Right lobe of liver (tissue), 6 donors: ENCODE results near the gene LRRC31. TPM values are rescaled to one million over a fixed set of nuclear protein-coding genes. Genes with fewer than 3 reads are reported as not detected.

Experiments
- ATAC-seq, 4 donors: fragments of 200-7000 bp; cut with Tn5 transposase; one replicate each; pipeline ENCODE4 v1.9.1; 2020; ENCODE audit warnings: mild to moderate bottlenecking in 4 of 4, moderate library complexity in 4 of 4
- DNase-seq, 3 donors: peaks; one replicate each; pipeline ENCODE4 v3.0.0-alpha.2; 2020
- H3K27ac ChIP-seq, 3 donors: fragments of 200-600 bp; one replicate each; pipeline ENCODE4 v1.8.0; 2022
- H3K27me3 ChIP-seq, 2 donors: fragments of 200-600 bp; one replicate each; pipeline ENCODE4 v1.8.0; 2022
- H3K36me3 ChIP-seq, 4 donors: fragments of 200-600 bp; sonication (generic) in 1 of 4; one replicate each; pipeline versions ENCODE4 v1.5.1 to v1.8.0; 2017 to 2022; ENCODE audit warnings: control low read depth in 1 of 4
- H3K4me1 ChIP-seq, 4 donors: fragments of 200-600 bp; sonication (generic) in 1 of 4; one replicate each; pipeline versions ENCODE4 v1.5.1 to v1.8.0; 2017 to 2022; ENCODE audit warnings: control low read depth in 1 of 4
- H3K4me3 ChIP-seq, 3 donors: fragments of 200-600 bp; one replicate each; pipeline ENCODE4 v1.8.0; 2022
- H3K9me3 ChIP-seq, 4 donors: fragments of 200-600 bp; sonication (generic) in 1 of 4; one replicate each; pipeline versions ENCODE4 v1.5.1 to v1.8.0; 2017 to 2022; ENCODE audit warnings: control low read depth in 1 of 4
- CTCF ChIP-seq, 4 donors: fragments of 200-600 bp in 3 of 4; fragments of 450-650 bp in 1 of 4; IDR thresholded peaks; one replicate each; pipeline versions ENCODE4 v1.5.1 to v1.8.0; 2016 to 2022; ENCODE audit warnings: antibody characterized with exemption in 4 of 4, mild to moderate bottlenecking in 2 of 4
- POLR2A ChIP-seq: fragments of 450-650 bp; IDR thresholded peaks from one replicate; pipeline ENCODE4 v1.6.1; 2017; ENCODE audit warnings: antibody characterized with exemption, mild to moderate bottlenecking
- WGBS: methylation state at CpG from one replicate; pipeline ENCODE4 v1.1.6; 2018; ENCODE audit warnings: low coverage, low lambda C conversion rate; ENCODE audit not compliant: insufficient coverage; ENCODE audit errors: missing lambda C conversion rate; 5-methylcytosine and 5-hydroxymethylcytosine counted together
- intact Hi-C, 2 donors: fragments of 100-400 bp; cut with DNase I; formaldehyde crosslinking; loops; one replicate each; pipeline versions ENCODE4 v1.11.2 to v1.14.1; 2022
- total RNA-seq, 6 experiments: library from RNA; depleted of rRNA in 2 of 6; stranded (reverse); fragments of >200 nt in 2 of 6; fragmentation: NEBNext Ultra II Directional in 3 of 6; extraction: Animal tissue kit (Norgen Biotek cat#: 25700) in 3 of 6; gene quantifications; one replicate each; pipeline versions ENCODE4 v1.1.0 to v1.2.4, GENCODE V29; 2016 to 2023
- donor health status: DM: no; HTN: yes; CAD: no.
- donor health status: DM: no; HTN: no; CAD: no.
- donor health status: DM: no; HTN: no; CAD: no.
- donor health status: DM: no; HTN: yes; CAD: no.
- donor health status: DM: no; HTN: yes; CAD: no.

LRRC31 gene
- total RNA-seq, 6 experiments from 2014 or later: 0.78 to 5.0 (median 2.2) TPM

- H3K4me3 ChIP-seq: no peak overlapping the region
- peak in 2 of 3 donors; percentile 34 to 76 for DNase-seq
- no peaks in the 10 kb centered on the region for H3K36me3 ChIP-seq
- no peaks in the 10 kb centered on the region for H3K4me1 ChIP-seq
- no peak overlapping the region for H3K27ac ChIP-seq
- intact Hi-C loops: no loop called here
- H3K9me3 ChIP-seq: no peaks in the 10 kb centered on the region
- ATAC-seq: peak; percentile 98 to 100 (median 100)
- WGBS: under 1% methylated on average over 6 of the region's 6 CpGs
- H3K27me3 ChIP-seq: no peaks in the 10 kb centered on the region
- TF ChIP-seq POLR2A (no peak), CTCF (IDR thresholded peaks at IDR 0.05) (peak; percentile 96 to 98 (median 96))
Measured at GRCh38 chr3:169863458-169863899, 6.3 kb downstream of the LRRC31 start.

- intact Hi-C loops: no loop called here
- WGBS: 90% methylated on average over 4 of the region's 5 CpGs
Measured at GRCh38 chr3:169861871-169862270, 7.9 kb downstream of the LRRC31 start.

GRCh38 chr3:169857811-169858210 is 11.9 kb downstream of the LRRC31 start:
- intact Hi-C loops: no loop called here
- no peak for TF ChIP-seq CTCF (IDR thresholded peaks at IDR 0.05)
- TF ChIP-seq POLR2A: no peak
- ATAC-seq (no peak), DNase-seq (no peak)
- Histone ChIP-seq H3K4me3 (no peak overlapping the region), H3K27me3 (no peaks in the 10 kb centered on the region), H3K4me1 (no peaks in the 10 kb centered on the region), H3K27ac (no peak overlapping the region), H3K36me3 (no peaks in the 10 kb centered on the region), H3K9me3 (no peaks in the 10 kb centered on the region)
- WGBS: 82% methylated on average over 2 of the region's 2 CpGs

More at GRCh38 chr3:169861871-169862270, 7.9 kb downstream of the LRRC31 start:
- ATAC-seq (no peak), DNase-seq (no peak)
- Histone ChIP-seq H3K9me3 (no peaks in the 10 kb centered on the region), H3K27me3 (no peaks in the 10 kb centered on the region), H3K36me3 (no peaks in the 10 kb centered on the region), H3K27ac (no peak overlapping the region), H3K4me1 (no peaks in the 10 kb centered on the region), H3K4me3 (no peak overlapping the region)
- TF ChIP-seq POLR2A (no peak), CTCF (IDR thresholded peaks at IDR 0.05) (no peak)

- no peaks in the 10 kb centered on the region for H3K9me3 ChIP-seq
- H3K4me1 ChIP-seq: no peaks in the 10 kb centered on the region
- ATAC-seq (no peak), DNase-seq (no peak)
- H3K36me3 ChIP-seq: no peaks in the 10 kb centered on the region
- 77% methylated on average over 3 of the region's 3 CpGs for WGBS
- no peak overlapping the region for H3K4me3 ChIP-seq
- no peaks in the 10 kb centered on the region for H3K27me3 ChIP-seq
- no peak for TF ChIP-seq CTCF (IDR thresholded peaks at IDR 0.05)
- no peak for TF ChIP-seq POLR2A
- intact Hi-C loops: no loop called here
- H3K27ac ChIP-seq: no peak overlapping the region
Measured at GRCh38 chr3:169855514-169855913, 14.2 kb downstream of the LRRC31 start.

GRCh38 chr3:169850618-169851017 is 19.1 kb downstream of the LRRC31 start:
- Histone ChIP-seq H3K4me3 (no peak overlapping the region), H3K27ac (no peak overlapping the region), H3K36me3 (no peaks in the 10 kb centered on the region), H3K9me3 (no peaks in the 10 kb centered on the region), H3K27me3 (no peaks in the 10 kb centered on the region), H3K4me1 (no peaks in the 10 kb centered on the region)
- no peak for DNase-seq
- TF ChIP-seq CTCF (IDR thresholded peaks at IDR 0.05) (no peak), POLR2A (no peak)
- intact Hi-C loops: no loop called here
- no peak for ATAC-seq
